SK-N-SH (cell line): ENCODE results near the gene SUPT20HL1. TPM values are rescaled to one million over a fixed set of nuclear protein-coding genes. Genes with fewer than 3 reads are reported as not detected.

ENCODE experiments used
- CTCF ChIA-PET: fragments of 300-600, 350-600 bp; formaldehyde crosslinking; extraction: SDS; loops from one replicate; lab custom pipeline; 2021; lab: Yijun Ruan, JAX
- POLR2A ChIA-PET: fragments of 350-600 bp; sonication (Branson Sonifier 250); formaldehyde crosslinking; extraction: SDS; loops from one replicate; lab custom pipeline; 2020; ENCODE audit warnings: antibody characterized with exemption, inconsistent platforms; lab: Yijun Ruan, JAX
- DNase-seq: peaks from one replicate; pipeline ENCODE4 v3.0.0; 2012
- H2AFZ ChIP-seq: fragments of 200-600 bp; sonication (generic); 2 replicates; pipeline ENCODE4 v1.8.1; 2016; ENCODE audit warnings: antibody characterized with exemption, mild to moderate bottlenecking, low read depth
- H3F3A ChIP-seq: fragments of 200-600 bp; sonication (generic); replicated peaks from 2 replicates; pipeline ENCODE3; 2016; ENCODE audit warnings: antibody characterized with exemption, mild to moderate bottlenecking; ENCODE audit not compliant: insufficient read depth
- H3K27ac ChIP-seq, 2 experiments: fragments of 200-500 bp in 1 of 2; fragments of 200-600 bp in 1 of 2; sonication (Bioruptor generic) in 1 of 2; sonication (generic), shearing (Covaris generic) in 1 of 2; 2 replicates each; pipeline versions ENCODE4 v1.5.1 to v1.6.1; 2014 to 2016; ENCODE audit warnings: low read depth in 2 of 2, inconsistent platforms in 1 of 2, low read length in 1 of 2, mild to moderate bottlenecking in 1 of 2, mixed read lengths in 1 of 2
- H3K27me3 ChIP-seq: fragments of 200-600 bp; sonication (generic), shearing (Covaris generic); 2 replicates; pipeline ENCODE4 v1.6.1; 2016; ENCODE audit warnings: mixed run types; ENCODE audit not compliant: insufficient read depth
- H3K36me3 ChIP-seq, 2 experiments: fragments of 200-500 bp in 1 of 2; fragments of 200-600 bp in 1 of 2; sonication (Bioruptor generic) in 1 of 2; sonication (generic) in 1 of 2; replicated peaks in 1 of 2; 2 replicates each; pipeline versions ENCODE3 to v1.5.1; 2014 to 2016; ENCODE audit warnings: low read length in 1 of 2, mild to moderate bottlenecking in 1 of 2; ENCODE audit not compliant: insufficient read depth in 2 of 2, control insufficient read depth in 1 of 2
- H3K4me1 ChIP-seq, 2 experiments: fragments of 200-500 bp in 1 of 2; fragments of 200-600 bp in 1 of 2; sonication (Bioruptor generic) in 1 of 2; sonication (generic), shearing (Covaris generic) in 1 of 2; 2 replicates each; pipeline versions ENCODE4 v1.5.1 to v1.6.1; 2014 to 2016; ENCODE audit warnings: low read depth in 1 of 2, low read length in 1 of 2, mixed run types in 1 of 2; ENCODE audit not compliant: insufficient read depth in 2 of 2, control insufficient read depth in 1 of 2
- H3K4me2 ChIP-seq: fragments of 200-600 bp; sonication (generic), shearing (Covaris generic); 2 replicates; pipeline ENCODE4 v1.6.1; 2017; ENCODE audit warnings: mixed run types
- H3K4me3 ChIP-seq, 2 experiments: fragments of 200-500 bp in 1 of 2; fragments of 200-600 bp in 1 of 2; sonication (Bioruptor generic) in 1 of 2; sonication (generic), shearing (Covaris generic) in 1 of 2; 2 replicates each; pipeline versions ENCODE4 v1.5.1 to v1.8.1; 2014 to 2016; ENCODE audit warnings: low read depth in 2 of 2, inconsistent platforms in 1 of 2, low read length in 1 of 2, mild to moderate bottlenecking in 1 of 2, mixed read lengths in 1 of 2, moderate library complexity in 1 of 2
- H3K79me2 ChIP-seq: fragments of 200-600 bp; sonication (generic); 2 replicates; pipeline ENCODE4 v1.8.1; 2017; ENCODE audit warnings: mild to moderate bottlenecking; ENCODE audit not compliant: insufficient read depth
- H3K9ac ChIP-seq: fragments of 200-600 bp; sonication (generic); 2 replicates; pipeline ENCODE4 v1.6.1; 2017; ENCODE audit warnings: mixed run types
- H3K9me2 ChIP-seq: fragments of 200-600 bp; sonication (generic); 2 replicates; pipeline ENCODE4 v1.6.1; 2017; ENCODE audit warnings: mixed run types
- H3K9me3 ChIP-seq: fragments of 200-600 bp; sonication (generic); 2 replicates; pipeline ENCODE4 v1.6.1; 2017; ENCODE audit warnings: mixed run types, mild to moderate bottlenecking, moderate library complexity
- H4K20me1 ChIP-seq: fragments of 200-600 bp; sonication (generic); 2 replicates; pipeline ENCODE4 v1.6.1; 2017; ENCODE audit warnings: mild to moderate bottlenecking, mixed run types; ENCODE audit not compliant: insufficient read depth
- CHD2 ChIP-seq: fragments of 150-350 bp; IDR thresholded peaks from 2 replicates; pipeline ENCODE4 v1.6.1; 2018; ENCODE audit warnings: low read length; ENCODE audit not compliant: partially characterized antibody
- ELF1 ChIP-seq: IDR thresholded peaks from 2 replicates; pipeline ENCODE4 v1.4.0; 2012
- FOXJ3 ChIP-seq: sonication (generic); formaldehyde crosslinking; IDR thresholded peaks from 2 replicates; pipeline ENCODE4 v1.5.1; 2020; ENCODE audit warnings: mild to moderate bottlenecking, missing genetic modification reagents
- FOXM1 ChIP-seq: IDR thresholded peaks from 2 replicates; pipeline ENCODE4 v1.4.0; 2012; ENCODE audit warnings: low read depth, mild to moderate bottlenecking
- GABPA ChIP-seq: IDR thresholded peaks from 2 replicates; pipeline ENCODE4 v1.4.0; 2012; ENCODE audit warnings: low read depth, mild to moderate bottlenecking
- JUND ChIP-seq: IDR thresholded peaks from 2 replicates; pipeline ENCODE4 v1.4.0; 2012
- MXI1 ChIP-seq: IDR thresholded peaks from 2 replicates; pipeline ENCODE4 v1.6.1; 2012; ENCODE audit warnings: mild to moderate bottlenecking, low read depth, low read length, improper control_type of control experiment
- RAD21 ChIP-seq: IDR thresholded peaks from 2 replicates; pipeline ENCODE4 v1.6.1; 2012; ENCODE audit warnings: mild to moderate bottlenecking, low read length
- RCOR1 ChIP-seq: fragments of 150-350 bp; IDR thresholded peaks from 2 replicates; pipeline ENCODE4 v1.6.1; 2017; ENCODE audit warnings: antibody characterized with exemption, low read length
- RXRA ChIP-seq: IDR thresholded peaks from 2 replicates; pipeline ENCODE4 v1.4.0; 2012; ENCODE audit warnings: low read depth, mild to moderate bottlenecking, borderline replicate concordance
- SMC3 ChIP-seq: IDR thresholded peaks from 2 replicates; pipeline ENCODE4 v1.6.1; 2012; ENCODE audit warnings: low read depth, low read length, improper control_type of control experiment
- TAF1 ChIP-seq: IDR thresholded peaks from 2 replicates; pipeline ENCODE4 v1.6.1; 2012; ENCODE audit warnings: low read depth, mild to moderate bottlenecking, low read length, moderate library complexity, borderline replicate concordance
- TCF12 ChIP-seq: IDR thresholded peaks from 2 replicates; pipeline ENCODE4 v1.4.0; 2012
- YY1 ChIP-seq: IDR thresholded peaks from 2 replicates; pipeline ENCODE4 v1.4.0; 2012; ENCODE audit warnings: low read depth, mild to moderate bottlenecking
- WGBS: methylation state at CpG from one replicate; pipeline ENCODE4 v1.1.6; 2017; ENCODE audit warnings: low lambda C conversion rate; 5-methylcytosine and 5-hydroxymethylcytosine counted together
- polyA plus RNA-seq, 3 experiments: library from polyadenylated mRNA; depleted of rRNA; stranded (reverse); fragments of >200 nt; gene quantifications; 2 replicates each; pipeline ENCODE4 v1.2.3, GENCODE V29; 2012
- TF ChIP-seq, protein P1 (sequence below): IDR thresholded peaks from 2 replicates; pipeline ENCODE4; 2012
- TF ChIP-seq, protein P2 (sequence below): fragments of 200-600 bp; sonication (generic); IDR thresholded peaks from 2 replicates; pipeline ENCODE4 v1.6.1; 2017; ENCODE audit warnings: antibody characterized with exemption, mild to moderate bottlenecking, moderate library complexity
- TF ChIP-seq, protein P3 (sequence below): IDR thresholded peaks from 2 replicates; pipeline ENCODE4 v1.4.0; 2012; ENCODE audit warnings: low read depth, borderline replicate concordance
- TF ChIP-seq, protein P4 (sequence below): IDR thresholded peaks from 2 replicates; pipeline ENCODE4 v1.4.0; 2012; ENCODE audit warnings: low read depth, borderline replicate concordance

SUPT20HL1 gene
- polyA plus RNA-seq, 1 of the 3 experiments (the other 2 are of a cell fraction): not detected

DNA sequence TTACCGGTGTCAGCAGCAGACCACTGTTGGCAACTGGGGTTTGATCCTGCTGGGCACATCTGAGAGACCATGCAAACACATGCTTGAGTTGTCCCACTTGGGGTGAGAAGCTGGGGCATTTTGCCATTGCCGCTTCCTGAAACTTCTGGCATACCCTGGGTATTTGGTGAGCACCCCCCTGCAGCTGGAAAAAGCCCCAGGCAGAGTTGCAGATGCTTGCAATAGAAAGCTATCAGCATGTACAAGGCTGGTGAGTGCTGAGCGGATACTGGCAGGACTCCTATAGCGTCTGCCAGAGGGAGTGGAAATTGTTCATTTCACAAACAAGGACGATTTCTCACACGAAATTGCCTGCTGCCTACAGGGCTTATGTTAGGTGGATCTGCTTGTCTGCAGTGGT, 32.3 kb downstream of the SUPT20HL1 start:
- no peak overlapping the region for H3K27ac ChIP-seq
- TF ChIP-seq YY1: no peak
- no peak for TF ChIP-seq FOXJ3 (CRISPR knock-in tag)
- TF ChIP-seq TCF12: no peak
- no peak for TF ChIP-seq RCOR1
- no peak for TF ChIP-seq FOXM1
- TF ChIP-seq, all 33 proteins: peak for 0
- Histone ChIP-seq H3K4me3 (no peak overlapping the region), H3K9ac (no peak overlapping the region), H3K36me3 (no peaks in the 10 kb centered on the region), H3K27me3 (peaks cover 20% of the 10 kb centered on the region; the same call in 1 of the 2 replicates), H2AFZ (no peak overlapping the region), H3K9me3 (no peaks in the 10 kb centered on the region), H3K79me2 (no peaks in the 10 kb centered on the region), H3K4me1 (no peaks in the 10 kb centered on the region), H3F3A (peaks cover 4% of the 10 kb centered on the region), H3K9me2 (no peaks in the 10 kb centered on the region), H3K4me2 (no peak overlapping the region), H4K20me1 (no peaks in the 10 kb centered on the region)
- ChIA-PET POLR2A (no interaction called here), CTCF (interaction anchor here (2.1 to 4.5 kb wide), 2 partner anchors 22 to 107 kb away, joined by 8 to 24 read pairs; no protein-coding TSS in a partner anchor)
- no peak for DNase-seq
- 36% methylated on average over 6 of the region's 6 CpGs for WGBS

DNA sequence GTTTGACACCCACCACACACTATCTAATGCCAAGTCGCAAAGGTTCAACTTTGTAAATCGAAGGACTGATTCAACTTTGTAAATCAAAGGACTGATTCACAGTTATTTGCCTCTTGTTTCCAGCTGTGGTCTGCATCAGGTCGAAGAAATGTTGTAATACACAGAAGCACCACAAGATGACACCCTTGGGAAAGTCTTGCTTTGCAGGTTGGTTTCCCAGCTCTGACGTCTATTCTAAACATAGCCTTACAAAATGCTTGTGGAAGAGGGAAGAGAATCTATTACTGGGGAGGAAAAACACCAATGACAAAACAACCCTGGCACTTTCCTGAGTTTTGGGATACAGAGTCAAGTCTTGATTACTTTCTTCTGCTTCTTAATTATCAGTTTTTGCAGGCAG, 35.3 kb downstream of the SUPT20HL1 start:
- WGBS: 0% methylated on average over 4 of the region's 4 CpGs
- POLR2A ChIA-PET: no interaction called here

More for the DNA sequence above, 35.3 kb downstream of the SUPT20HL1 start:
- Histone ChIP-seq H3K4me2 (peak overlapping the region; percentile 26; the same call in 1 of the 2 replicates), H3F3A (peaks cover 4% of the 10 kb centered on the region), H3K9me2 (no peaks in the 10 kb centered on the region), H3K4me3 (no peak overlapping the region), H3K36me3 (no peaks in the 10 kb centered on the region), H3K27ac (no peak overlapping the region), H3K9me3 (no peaks in the 10 kb centered on the region), H3K4me1 (no peaks in the 10 kb centered on the region), H3K79me2 (no peaks in the 10 kb centered on the region), H4K20me1 (no peaks in the 10 kb centered on the region), H2AFZ (no peak overlapping the region), H3K9ac (no peak overlapping the region), H3K27me3 (peaks cover 30% of the 10 kb centered on the region; the same call in 1 of the 2 replicates)
- DNase-seq: peak; percentile 54
- CTCF ChIA-PET: interaction anchor here (0.6 to 3.5 kb wide), 42 partner anchors 8 to 949 kb away, joined by 3 to 80 read pairs (median 4); no protein-coding TSS in a partner anchor
- TF ChIP-seq RXRA (no peak), SMC3 (peak; percentile 87), JUND (no peak), RAD21 (peak; percentile 97), ELF1 (no peak), TAF1 (no peak), GABPA (no peak), CHD2 (no peak), MXI1 (no peak)
- TF ChIP-seq, protein P1, sequence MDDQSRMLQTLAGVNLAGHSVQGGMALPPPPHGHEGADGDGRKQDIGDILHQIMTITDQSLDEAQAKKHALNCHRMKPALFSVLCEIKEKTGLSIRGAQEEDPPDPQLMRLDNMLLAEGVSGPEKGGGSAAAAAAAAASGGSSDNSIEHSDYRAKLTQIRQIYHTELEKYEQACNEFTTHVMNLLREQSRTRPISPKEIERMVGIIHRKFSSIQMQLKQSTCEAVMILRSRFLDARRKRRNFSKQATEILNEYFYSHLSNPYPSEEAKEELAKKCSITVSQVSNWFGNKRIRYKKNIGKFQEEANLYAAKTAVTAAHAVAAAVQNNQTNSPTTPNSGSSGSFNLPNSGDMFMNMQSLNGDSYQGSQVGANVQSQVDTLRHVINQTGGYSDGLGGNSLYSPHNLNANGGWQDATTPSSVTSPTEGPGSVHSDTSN: no peak
- TF ChIP-seq, protein P2, sequence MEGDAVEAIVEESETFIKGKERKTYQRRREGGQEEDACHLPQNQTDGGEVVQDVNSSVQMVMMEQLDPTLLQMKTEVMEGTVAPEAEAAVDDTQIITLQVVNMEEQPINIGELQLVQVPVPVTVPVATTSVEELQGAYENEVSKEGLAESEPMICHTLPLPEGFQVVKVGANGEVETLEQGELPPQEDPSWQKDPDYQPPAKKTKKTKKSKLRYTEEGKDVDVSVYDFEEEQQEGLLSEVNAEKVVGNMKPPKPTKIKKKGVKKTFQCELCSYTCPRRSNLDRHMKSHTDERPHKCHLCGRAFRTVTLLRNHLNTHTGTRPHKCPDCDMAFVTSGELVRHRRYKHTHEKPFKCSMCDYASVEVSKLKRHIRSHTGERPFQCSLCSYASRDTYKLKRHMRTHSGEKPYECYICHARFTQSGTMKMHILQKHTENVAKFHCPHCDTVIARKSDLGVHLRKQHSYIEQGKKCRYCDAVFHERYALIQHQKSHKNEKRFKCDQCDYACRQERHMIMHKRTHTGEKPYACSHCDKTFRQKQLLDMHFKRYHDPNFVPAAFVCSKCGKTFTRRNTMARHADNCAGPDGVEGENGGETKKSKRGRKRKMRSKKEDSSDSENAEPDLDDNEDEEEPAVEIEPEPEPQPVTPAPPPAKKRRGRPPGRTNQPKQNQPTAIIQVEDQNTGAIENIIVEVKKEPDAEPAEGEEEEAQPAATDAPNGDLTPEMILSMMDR: peak; percentile 81
- TF ChIP-seq, protein P3, sequence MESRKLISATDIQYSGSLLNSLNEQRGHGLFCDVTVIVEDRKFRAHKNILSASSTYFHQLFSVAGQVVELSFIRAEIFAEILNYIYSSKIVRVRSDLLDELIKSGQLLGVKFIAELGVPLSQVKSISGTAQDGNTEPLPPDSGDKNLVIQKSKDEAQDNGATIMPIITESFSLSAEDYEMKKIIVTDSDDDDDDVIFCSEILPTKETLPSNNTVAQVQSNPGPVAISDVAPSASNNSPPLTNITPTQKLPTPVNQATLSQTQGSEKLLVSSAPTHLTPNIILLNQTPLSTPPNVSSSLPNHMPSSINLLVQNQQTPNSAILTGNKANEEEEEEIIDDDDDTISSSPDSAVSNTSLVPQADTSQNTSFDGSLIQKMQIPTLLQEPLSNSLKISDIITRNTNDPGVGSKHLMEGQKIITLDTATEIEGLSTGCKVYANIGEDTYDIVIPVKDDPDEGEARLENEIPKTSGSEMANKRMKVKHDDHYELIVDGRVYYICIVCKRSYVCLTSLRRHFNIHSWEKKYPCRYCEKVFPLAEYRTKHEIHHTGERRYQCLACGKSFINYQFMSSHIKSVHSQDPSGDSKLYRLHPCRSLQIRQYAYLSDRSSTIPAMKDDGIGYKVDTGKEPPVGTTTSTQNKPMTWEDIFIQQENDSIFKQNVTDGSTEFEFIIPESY: no peak
- TF ChIP-seq, protein P4, sequence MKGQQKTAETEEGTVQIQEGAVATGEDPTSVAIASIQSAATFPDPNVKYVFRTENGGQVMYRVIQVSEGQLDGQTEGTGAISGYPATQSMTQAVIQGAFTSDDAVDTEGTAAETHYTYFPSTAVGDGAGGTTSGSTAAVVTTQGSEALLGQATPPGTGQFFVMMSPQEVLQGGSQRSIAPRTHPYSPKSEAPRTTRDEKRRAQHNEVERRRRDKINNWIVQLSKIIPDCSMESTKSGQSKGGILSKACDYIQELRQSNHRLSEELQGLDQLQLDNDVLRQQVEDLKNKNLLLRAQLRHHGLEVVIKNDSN: no peak
